COLO668 (cell line): ENCODE measurements around the gene CSN3.
"Not testable (repeated sequence)": the region's sequence is repeated elsewhere in the genome, so short reads cannot be mapped to it uniquely, and the experiment has no call there.

Source experiments
- DNase-seq: peaks from one replicate; lab custom pipeline; 2025; ENCODE audit not compliant: unreplicated experiment; lab: John Stamatoyannopoulos, UW

The CSN3 gene, protein sequence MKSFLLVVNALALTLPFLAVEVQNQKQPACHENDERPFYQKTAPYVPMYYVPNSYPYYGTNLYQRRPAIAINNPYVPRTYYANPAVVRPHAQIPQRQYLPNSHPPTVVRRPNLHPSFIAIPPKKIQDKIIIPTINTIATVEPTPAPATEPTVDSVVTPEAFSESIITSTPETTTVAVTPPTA

GRCh38 chr4:70242297-70242696, at the start of gene CSN3:
Gene CSN3, plus strand, starts transcription at chr4:70242597. Its CDS starts 2,223 bp downstream, at chr4:70244820.
- DNase-seq = not testable (repeated sequence)

DNA sequence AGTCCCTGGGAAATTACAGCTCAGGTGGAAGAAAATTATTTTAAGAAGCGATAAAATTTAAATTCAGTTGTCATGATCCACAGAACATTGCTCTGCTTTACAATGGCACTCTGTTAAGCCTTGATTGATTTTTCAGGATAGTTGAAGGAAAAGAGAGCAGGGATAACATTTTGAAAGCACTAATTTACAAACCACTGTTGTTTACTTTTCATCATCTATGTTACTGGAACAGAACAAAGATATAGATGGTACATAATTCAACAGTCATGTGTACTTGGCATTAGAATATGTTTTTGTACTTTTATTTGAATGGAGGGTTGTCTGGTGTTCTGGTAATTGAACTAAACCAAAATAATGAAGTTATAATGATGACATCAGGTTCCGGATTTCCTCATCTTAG, 49.5 kb upstream of the CSN3 start:
- no peak for DNase-seq

DNA sequence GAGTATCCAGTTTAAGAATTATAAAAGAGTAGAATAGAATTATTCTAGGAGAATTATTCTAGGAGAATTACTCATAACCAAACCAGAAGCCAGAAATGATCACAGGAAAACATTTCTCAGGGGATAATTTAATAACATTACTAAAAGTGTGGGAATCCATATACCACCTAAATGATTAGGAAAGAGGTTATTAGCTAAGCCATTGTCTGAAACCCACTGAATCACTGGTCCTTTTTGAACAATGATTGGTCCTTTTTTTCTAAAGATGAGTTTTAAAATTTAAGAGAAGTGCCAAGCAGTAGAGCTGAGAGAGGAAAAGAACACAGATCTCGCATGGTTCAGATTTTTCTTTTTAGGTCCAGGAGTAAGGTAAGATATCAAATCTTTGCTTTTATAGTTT, 47.0 kb upstream of the CSN3 start, which contains the start of gene ODAM:
Gene ODAM (plus strand): TSS at position 301 of the 400 bp plus-strand sequence. CDS start 819 bp downstream, outside the sequence.
- no peak for DNase-seq

- DNase-seq = no peak
Observed at GRCh38 chr4:70196857-70197256, 45.5 kb upstream of the CSN3 start.

- DNase-seq = no peak
Observed at GRCh38 chr4:70197842-70198241, 44.6 kb upstream of the CSN3 start.

DNA sequence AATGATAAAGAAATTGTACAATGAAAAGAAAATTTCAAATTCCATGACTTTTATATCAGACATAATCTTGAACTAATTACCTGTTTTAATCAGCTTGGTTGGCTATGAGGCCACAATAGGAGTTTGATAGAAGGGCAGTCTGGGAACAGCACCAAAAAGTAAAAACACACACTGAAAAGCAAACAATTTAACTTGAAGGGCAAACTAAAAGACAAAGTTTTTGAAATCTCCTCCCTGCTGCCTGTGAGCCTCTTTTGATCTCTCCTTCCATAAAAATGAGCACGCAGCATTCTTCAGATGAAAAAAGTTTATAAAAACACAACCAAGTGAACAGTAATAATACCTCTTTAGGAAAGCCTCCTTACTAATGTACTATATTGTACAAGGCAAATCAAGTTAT, 38.8 kb upstream of the CSN3 start:
- DNase-seq = no peak

DNA sequence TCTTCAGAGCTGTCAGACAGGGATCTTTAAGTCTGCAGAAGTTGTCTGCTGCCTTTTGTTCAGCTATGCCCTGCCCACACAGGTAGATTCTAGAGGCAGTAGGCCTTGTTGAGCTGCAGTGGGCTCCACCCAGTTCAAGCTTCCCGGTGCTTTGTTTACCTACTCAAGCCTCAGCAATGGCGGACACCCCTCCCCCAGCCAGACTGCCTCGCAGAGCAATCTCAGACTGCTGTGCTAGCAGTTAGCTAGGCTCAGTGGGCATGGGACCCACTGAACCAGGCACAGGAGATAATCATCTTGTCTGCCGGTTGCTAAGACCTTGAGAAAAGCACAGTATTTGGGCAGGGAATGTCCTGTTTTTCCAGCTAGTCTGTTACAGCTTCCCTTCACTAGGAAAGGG, 29.6 kb upstream of the CSN3 start:
- not testable (repeated sequence) for DNase-seq

- DNase-seq = not testable (repeated sequence)
Observed at GRCh38 chr4:70216109-70216508, 26.3 kb upstream of the CSN3 start.

GRCh38 chr4:70216550-70216949, 25.8 kb upstream of the CSN3 start:
- DNase-seq = not testable (repeated sequence)

GRCh38 chr4:70221389-70221788, 21.0 kb upstream of the CSN3 start:
- DNase-seq = not testable (repeated sequence)

GRCh38 chr4:70221818-70222217, 20.6 kb upstream of the CSN3 start:
- not testable (repeated sequence) for DNase-seq

GRCh38 chr4:70225824-70226223, 16.6 kb upstream of the CSN3 start, which contains the start of gene FDCSP:
Gene FDCSP, plus strand, starts transcription at chr4:70226124. Its CDS starts 5,071 bp downstream, at chr4:70231195.
- no peak for DNase-seq

- no peak for DNase-seq
Observed at GRCh38 chr4:70236125-70236524, 6.3 kb upstream of the CSN3 start.

DNA sequence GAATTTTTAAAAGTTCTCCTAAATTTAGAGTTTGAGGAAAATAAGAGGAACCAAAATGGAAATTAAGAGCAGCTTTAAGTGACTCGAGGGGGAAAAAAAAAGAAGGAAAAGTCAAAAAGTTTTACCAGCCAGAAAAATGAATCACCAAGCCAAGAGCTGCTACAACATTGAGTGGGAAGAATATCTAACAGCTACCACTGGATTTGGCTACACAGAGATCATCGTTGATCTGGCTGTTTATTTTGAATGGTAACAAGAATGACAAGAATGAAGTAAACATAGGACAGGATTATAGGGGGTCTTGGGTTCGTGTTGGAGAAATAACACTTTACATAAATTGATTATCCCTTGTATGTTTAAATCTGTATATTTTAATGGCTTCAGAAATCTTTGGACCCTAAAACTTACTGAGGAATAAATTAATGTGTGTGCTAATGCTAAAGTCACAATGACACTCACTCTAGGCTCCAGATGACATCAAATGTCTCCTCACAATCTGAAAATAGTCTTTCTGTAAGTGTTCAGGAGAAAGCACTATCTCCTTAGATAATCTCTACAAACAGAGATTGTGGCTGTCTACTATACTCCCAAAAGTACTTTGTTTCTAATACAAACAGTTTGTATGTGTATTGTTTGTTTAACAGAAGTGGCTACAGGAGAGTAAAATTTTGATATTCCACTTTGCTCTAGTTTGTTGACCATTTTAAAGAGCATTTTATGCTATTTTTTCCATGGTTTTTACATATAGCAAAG, 3.1 kb upstream of the CSN3 start:
- DNase-seq = no peak

GRCh38 chr4:70239884-70240591, 2.4 kb upstream of the CSN3 start:
- DNase-seq = no peak

- no peak for DNase-seq
Observed at GRCh38 chr4:70243091-70243490, 694 bp downstream of the CSN3 start.

GRCh38 chr4:70251250-70251944, 9.0 kb downstream of the CSN3 start:
- no peak for DNase-seq

GRCh38 chr4:70251945-70252277, 9.5 kb downstream of the CSN3 start:
- no peak for DNase-seq

- no peak for DNase-seq
Observed at GRCh38 chr4:70269674-70270073, 27.3 kb downstream of the CSN3 start.

GRCh38 chr4:70277121-70277520, 34.7 kb downstream of the CSN3 start:
- DNase-seq = no peak

DNA sequence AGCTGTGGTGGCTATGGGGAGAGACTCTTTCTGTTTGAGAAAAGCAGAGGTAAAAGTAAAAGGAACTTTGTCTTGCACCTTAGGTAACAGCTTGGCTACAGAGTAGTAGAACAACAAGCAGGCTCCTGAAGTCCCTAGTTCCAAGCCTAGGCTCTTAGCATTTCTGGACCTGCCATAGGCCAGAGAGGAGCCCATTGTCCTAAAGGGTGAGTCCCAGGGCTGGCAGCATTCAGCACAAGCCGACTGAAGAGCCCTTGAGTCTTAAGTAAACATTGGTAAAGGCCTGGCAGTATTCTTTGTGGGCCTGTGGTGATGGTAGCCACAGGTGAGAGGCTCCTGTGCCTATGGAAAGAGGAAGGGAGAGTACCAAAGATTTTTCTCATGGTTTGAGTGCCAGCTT, 38.2 kb downstream of the CSN3 start:
- DNase-seq = peak; percentile 47
